ENCODE measurements around the gene PLEKHM2. TPM values are rescaled to one million over a fixed set of nuclear protein-coding genes. Genes with fewer than 3 reads are reported as not detected.

PLEKHM2 gene
- total and polyA plus RNA-seq, 12 donors: 63.7 to 106 (median 76.7) TPM

DNA sequence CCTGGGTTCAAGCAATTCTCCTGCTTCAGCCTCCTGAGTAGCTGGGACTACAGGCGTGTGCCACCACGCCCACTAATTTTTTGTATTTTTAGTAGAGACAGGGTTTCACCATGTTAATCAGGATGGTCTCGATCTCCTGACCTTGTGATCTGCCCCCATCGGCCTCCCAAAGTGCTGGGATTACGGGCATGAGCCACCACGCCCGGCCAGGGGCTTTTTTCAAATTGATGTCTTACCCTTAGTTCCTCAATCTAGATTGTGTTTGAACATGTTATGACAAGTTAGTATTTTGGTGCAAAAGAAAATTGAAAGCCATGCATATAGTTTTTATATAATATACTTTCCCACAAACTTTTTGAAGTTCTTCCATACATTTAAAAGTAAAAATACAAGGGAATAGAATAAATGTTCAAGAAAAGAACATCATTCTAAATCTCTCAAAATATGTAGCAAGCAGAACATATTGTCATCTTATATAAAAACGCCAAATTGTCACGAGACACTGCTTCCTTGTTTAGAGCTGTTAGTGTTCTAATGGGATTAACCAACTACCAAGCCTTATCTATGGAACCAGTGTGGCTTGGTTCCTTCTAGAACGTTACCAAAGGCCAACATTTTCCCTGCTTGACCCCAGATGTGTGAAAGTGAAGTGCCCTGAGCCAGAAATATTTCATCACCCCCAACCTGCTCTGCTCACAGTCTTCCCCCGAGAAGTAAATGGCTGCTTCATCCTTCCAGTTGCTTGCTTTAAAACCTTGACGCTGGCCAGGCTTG, 9.5 kb upstream of the PLEKHM2 start:
- no peaks in the 10 kb centered on the region for H3K9me3 ChIP-seq
- no peaks in the 10 kb centered on the region for H3K36me3 ChIP-seq
- DNase-seq: no peak
- no peaks in the 10 kb centered on the region for H3K27me3 ChIP-seq
- peaks cover 0 to 21% (median 0%) of the 10 kb centered on the region in 9 donors for H3K4me1 ChIP-seq
- TF ChIP-seq, protein P1, sequence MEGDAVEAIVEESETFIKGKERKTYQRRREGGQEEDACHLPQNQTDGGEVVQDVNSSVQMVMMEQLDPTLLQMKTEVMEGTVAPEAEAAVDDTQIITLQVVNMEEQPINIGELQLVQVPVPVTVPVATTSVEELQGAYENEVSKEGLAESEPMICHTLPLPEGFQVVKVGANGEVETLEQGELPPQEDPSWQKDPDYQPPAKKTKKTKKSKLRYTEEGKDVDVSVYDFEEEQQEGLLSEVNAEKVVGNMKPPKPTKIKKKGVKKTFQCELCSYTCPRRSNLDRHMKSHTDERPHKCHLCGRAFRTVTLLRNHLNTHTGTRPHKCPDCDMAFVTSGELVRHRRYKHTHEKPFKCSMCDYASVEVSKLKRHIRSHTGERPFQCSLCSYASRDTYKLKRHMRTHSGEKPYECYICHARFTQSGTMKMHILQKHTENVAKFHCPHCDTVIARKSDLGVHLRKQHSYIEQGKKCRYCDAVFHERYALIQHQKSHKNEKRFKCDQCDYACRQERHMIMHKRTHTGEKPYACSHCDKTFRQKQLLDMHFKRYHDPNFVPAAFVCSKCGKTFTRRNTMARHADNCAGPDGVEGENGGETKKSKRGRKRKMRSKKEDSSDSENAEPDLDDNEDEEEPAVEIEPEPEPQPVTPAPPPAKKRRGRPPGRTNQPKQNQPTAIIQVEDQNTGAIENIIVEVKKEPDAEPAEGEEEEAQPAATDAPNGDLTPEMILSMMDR (IDR thresholded peaks at IDR 0.05): no peak
- no peak overlapping the region for H3K4me3 ChIP-seq
- intact Hi-C loops (cut with DNase I): no loop called here
- 70 to 78% methylated on average over 12 of the region's 12 CpGs for WGBS, 2 donors
- H3K27ac ChIP-seq: peak overlapping the region in 1 of 10 donors; percentile 31
- no peak for ATAC-seq

DNA sequence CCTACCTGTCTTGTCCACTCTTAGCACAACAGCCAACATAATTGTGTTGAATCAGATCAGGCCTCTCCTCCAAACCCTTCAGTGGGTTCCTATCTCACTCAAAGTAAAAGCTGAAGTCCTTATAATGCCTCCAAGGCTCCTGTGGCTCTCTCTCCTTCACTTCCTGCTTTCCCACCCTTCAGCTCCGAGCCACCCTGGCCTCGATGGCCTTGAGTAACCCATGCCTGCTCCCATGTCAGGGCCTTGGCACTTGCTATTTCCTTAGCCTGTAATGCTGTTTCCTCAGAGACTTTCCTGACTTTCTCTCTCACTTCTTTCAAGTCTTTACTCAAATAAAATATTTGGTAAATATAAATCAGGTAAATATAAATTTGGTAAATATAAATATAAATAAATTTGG, 8.1 kb upstream of the PLEKHM2 start:
- H3K36me3 ChIP-seq: no peaks in the 10 kb centered on the region
- peaks cover 0 to 35% (median under 1%) of the 10 kb centered on the region in 9 donors for H3K4me1 ChIP-seq
- WGBS, 2 donors: 37 to 68% methylated on average over 2 of the region's 2 CpGs
- H3K27me3 ChIP-seq: no peaks in the 10 kb centered on the region
- TF ChIP-seq, protein P1 (IDR thresholded peaks at IDR 0.05): no peak
- no peaks in the 10 kb centered on the region for H3K9me3 ChIP-seq
- ATAC-seq: no peak
- no peak overlapping the region for H3K27ac ChIP-seq
- H3K4me3 ChIP-seq: no peak overlapping the region
- intact Hi-C loops (cut with DNase I): no loop called here
- DNase-seq: no peak

DNA sequence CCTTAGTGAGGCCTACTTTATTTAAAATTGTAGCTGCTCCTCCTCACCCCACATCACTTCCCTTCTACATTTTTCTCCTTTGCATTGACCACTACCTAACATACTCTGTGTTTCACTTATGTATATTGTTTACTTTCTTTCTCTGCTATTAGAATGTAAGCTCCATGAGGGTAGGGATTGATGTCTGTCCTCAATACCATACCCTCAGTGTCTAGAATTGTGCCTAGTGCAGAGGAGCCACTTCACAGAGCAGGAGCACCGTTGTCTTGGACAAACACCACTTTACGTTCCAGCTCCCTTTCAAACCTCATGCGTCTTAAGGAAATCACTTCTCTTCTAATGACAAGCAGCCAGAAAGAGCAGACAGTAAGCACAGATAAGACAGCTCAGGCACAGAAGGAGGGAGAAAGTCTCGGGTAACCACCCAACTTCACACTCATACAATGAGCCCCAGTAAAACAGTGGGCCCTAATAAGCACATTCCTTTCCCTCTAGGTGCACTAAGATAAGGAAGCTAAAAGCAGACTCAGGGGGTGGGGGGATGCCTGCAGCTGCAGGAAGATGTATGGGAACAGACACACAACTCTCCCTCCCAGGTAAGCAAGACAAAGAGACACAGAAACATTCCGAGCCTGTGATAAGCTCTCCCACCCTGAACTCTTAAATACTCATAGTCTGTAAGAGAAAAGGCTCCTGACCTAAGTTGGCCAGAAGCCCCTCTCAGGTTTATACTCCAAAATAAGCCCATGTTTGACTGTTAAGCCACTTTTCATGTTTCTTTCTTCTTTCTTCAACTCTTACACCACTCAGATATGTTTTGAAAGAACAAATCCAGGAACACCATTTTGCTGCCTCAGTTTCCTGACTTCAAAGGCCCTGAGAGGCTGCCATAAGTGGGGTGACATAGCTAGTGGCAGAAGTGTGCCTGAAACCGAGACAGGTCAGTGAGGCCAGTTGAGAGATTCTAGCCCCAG, 7.1 kb upstream of the PLEKHM2 start:
- ATAC-seq: no peak
- Histone ChIP-seq H3K9me3 (no peaks in the 10 kb centered on the region), H3K27ac (no peak overlapping the region), H3K27me3 (no peaks in the 10 kb centered on the region), H3K36me3 (no peaks in the 10 kb centered on the region), H3K4me3 (no peak overlapping the region), H3K4me1 (peaks cover 0 to 44% (median 8%) of the 10 kb centered on the region in 9 donors)
- TF ChIP-seq, protein P1 (IDR thresholded peaks at IDR 0.05): no peak
- WGBS, 2 donors: 80 to 82% methylated on average over 6 of the region's 6 CpGs
- intact Hi-C loops (cut with DNase I): no loop called here
- DNase-seq: no peak

DNA sequence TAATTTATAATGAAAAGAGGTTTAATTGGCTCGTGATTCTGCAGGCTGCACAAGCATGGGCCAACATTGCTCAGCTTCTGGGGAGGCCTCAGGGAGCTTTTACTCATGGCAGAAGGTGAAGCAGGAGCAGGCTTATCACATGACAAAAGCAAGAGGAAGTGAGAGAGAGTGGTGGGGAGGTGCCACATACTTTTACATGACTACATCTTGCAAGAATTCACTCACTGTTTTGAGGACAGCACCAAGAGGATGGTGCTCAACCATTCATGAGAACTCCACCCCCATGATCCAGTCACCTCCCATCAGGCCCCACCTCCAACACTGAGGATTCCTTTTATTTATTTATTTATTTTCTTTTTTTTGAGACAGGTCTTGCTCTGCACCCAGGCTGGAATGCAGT, 5.5 kb upstream of the PLEKHM2 start:
- H3K9me3 ChIP-seq: no peaks in the 10 kb centered on the region
- intact Hi-C loops (cut with DNase I): no loop called here
- DNase-seq (no peak), ATAC-seq (no peak)
- no peaks in the 10 kb centered on the region for H3K36me3 ChIP-seq
- H3K4me3 ChIP-seq: no peak overlapping the region
- H3K27me3 ChIP-seq: no peaks in the 10 kb centered on the region
- TF ChIP-seq, protein P1 (IDR thresholded peaks at IDR 0.05): no peak
- H3K4me1 ChIP-seq: peaks cover 0 to 52% (median 10%) of the 10 kb centered on the region in 9 donors
- no peak overlapping the region for H3K27ac ChIP-seq
- WGBS, 2 donors: 88 to 89% methylated on average over 1 of the region's 1 CpG
